C4-2B (cell line): Measurements from ENCODE around the gene MLLT1.

ENCODE experiments used
- H3K27ac ChIP-seq: fragments of 450-650 bp; 2 replicates; pipeline ENCODE4 v1.5.1; 2017
- ZFX ChIP-seq: fragments of 450-650 bp; IDR thresholded peaks from 2 replicates; pipeline ENCODE4 v1.6.1; 2017
- TF ChIP-seq, protein P1 (sequence below): fragments of 450-650 bp; conservative IDR thresholded peaks from 2 replicates; pipeline ENCODE4 v1.5.1; 2017; ENCODE audit warnings: mild to moderate bottlenecking

The MLLT1 gene

DNA sequence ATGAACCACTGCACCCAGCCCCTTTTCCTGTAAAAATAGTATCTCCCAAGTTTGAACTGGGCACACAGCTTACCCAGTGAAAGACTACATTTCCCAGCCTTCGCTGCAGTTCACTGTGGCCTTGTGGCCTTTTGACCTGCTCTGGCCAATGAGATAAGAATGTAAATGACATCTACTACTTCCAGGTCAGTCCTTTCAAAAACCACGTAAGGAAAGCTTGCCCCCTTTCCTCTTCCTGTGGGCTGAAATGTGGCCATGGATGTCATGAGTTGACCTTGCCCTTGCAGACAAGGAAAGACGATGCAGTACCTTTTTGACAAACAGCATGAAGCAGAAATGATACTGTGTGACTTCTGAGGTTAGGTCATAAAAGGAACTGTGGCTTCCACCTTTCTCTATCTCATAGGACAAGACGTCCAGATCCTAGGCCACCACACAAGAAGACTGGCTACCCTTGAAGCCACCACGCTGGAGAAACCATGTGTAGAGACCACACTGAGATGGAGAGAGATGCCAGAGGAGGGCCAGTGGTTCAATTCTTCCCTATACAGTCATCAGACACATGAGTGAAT is 33.7 kb upstream of the MLLT1 start:
- no peak for TF ChIP-seq ZFX
- TF ChIP-seq, protein P1, sequence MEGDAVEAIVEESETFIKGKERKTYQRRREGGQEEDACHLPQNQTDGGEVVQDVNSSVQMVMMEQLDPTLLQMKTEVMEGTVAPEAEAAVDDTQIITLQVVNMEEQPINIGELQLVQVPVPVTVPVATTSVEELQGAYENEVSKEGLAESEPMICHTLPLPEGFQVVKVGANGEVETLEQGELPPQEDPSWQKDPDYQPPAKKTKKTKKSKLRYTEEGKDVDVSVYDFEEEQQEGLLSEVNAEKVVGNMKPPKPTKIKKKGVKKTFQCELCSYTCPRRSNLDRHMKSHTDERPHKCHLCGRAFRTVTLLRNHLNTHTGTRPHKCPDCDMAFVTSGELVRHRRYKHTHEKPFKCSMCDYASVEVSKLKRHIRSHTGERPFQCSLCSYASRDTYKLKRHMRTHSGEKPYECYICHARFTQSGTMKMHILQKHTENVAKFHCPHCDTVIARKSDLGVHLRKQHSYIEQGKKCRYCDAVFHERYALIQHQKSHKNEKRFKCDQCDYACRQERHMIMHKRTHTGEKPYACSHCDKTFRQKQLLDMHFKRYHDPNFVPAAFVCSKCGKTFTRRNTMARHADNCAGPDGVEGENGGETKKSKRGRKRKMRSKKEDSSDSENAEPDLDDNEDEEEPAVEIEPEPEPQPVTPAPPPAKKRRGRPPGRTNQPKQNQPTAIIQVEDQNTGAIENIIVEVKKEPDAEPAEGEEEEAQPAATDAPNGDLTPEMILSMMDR, result no peak
- H3K27ac ChIP-seq, result no peak overlapping the region

DNA sequence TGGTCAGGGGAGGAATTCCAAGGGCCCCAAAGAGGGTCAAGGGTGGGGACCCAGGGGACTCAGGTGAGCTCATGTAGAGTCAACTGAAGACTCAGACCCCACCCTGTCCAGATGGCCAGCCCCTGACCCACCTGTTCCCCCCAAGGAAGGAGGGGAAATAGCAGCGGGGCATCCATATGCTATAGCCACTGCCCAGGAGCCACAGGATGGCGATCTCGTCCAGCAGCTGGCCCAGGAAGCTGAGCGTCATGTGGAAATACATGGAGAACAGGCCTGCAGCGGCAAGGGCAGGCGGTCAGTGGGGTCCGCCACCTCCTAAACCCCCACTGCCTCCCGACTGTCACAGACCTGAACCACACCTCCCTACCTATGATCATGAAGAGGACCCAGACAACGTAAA is 32.2 kb upstream of the MLLT1 start:
- TF ChIP-seq, protein P1, result no peak
- TF ChIP-seq ZFX, result no peak
- H3K27ac ChIP-seq, result no peak overlapping the region

DNA sequence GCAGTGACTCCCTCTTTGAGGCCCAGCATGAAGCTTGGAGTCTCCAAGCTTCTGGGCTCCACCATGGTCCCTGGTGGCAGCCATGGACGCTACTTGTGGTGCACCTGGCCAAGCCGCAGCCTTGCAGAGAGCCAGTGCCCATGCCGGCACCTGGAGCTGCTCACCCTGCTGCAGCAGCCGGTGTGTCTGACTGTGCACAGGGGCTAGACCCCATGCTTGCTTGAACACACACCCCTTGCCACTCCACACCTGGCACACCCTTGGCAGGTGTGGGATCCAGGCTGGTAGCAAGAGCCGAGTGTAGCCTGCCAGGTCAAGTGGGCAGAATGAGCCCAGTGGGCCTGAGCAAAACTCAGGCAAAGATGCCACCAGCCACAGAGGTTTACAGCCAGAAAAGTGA is 18.6 kb upstream of the MLLT1 start:
- TF ChIP-seq ZFX, result no peak
- TF ChIP-seq, protein P1, result no peak
- no peak overlapping the region for H3K27ac ChIP-seq

DNA sequence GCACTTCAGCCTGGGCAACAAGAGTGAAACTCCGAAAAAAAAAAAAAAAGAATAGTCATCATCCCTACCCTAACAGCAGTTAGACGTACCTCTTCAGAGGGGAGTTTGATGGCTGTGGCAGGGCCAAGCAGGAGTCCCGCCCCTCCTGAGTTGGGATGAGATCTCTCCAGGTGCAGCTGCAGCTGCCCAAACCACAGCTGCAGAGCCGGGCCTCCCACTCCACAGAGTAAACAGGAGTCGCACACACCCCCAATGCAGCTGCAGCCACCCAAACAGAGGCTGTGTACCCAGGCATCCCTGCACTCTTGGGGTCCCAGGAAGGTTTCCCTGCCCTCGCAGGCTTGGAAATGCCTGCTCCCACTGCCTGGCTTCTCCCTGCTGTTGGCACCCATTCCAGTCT is 17.4 kb upstream of the MLLT1 start:
- TF ChIP-seq, protein P1, result no peak
- no peak for TF ChIP-seq ZFX
- H3K27ac ChIP-seq, result no peak overlapping the region

DNA sequence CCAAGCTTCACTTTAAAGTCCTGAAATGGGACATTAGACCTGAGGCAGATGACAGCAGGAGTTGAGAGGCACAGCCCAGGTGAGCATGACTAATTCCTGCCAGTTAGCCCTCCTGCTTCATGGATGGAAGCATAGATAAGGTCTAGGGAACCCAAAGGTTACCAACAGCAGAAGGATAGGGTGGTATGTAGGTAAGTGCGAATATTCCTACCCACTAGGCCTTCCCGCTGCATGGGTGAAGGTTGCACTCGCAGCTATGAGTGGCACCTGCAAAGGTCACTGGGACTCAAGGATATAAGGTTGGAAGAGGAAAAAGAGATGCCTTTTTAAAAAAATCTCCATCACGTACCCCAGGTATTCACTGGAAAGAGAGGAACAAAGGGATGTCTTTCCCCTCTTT is 12.2 kb upstream of the MLLT1 start:
- no peak overlapping the region for H3K27ac ChIP-seq
- TF ChIP-seq, protein P1, result no peak
- no peak for TF ChIP-seq ZFX

DNA sequence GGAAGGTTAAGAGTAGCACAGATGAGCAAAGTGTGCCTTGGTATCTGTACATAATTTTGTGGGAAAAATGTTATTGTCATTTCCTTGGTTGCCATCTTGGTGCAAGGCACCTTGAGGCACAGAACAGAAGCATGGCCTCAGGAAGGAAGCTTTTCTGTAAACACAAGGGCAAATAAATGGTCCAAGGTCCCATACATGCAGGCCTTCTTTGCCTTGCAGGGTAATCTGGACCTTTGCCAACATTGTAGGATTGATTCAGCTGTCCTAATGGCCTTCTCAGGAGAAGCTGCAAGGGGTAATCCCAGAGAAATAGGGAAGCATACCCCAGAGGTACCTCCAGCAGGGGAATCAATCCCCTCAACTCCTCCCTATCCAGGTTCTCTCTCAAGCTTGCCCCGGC is 9.0 kb upstream of the MLLT1 start:
- TF ChIP-seq ZFX, result no peak
- TF ChIP-seq, protein P1, result no peak
- no peak overlapping the region for H3K27ac ChIP-seq

DNA sequence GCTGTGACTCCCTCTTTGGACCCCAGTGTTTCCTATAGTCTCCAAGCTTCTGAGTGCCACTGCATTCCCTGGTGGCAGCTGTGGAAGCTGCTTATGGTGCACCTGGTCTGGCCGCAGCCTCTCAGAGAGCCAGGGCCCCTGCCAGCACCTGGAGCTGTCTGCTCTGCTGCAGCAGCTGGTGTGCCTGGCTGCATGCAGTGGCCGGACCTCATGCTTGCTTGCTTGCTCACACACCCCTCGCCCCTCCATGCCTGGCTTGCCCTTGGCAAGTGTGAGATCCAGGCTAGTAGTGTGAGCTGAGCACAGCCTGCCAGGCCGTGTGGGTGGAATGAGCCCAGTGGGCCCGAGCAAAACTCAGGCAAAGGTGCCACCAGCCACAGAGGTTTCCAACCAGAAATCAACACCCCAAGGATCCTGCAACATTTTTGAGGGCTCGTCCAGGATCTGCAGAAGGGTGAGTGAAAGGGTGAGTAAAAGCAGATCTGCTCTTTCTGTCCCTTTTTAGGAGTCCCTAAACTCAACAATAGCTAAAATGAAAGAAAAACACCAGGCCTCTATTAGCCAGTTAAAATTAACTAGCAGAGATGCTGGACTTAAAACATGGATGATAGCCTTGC is 7.6 kb upstream of the MLLT1 start:
- no peak overlapping the region for H3K27ac ChIP-seq
- TF ChIP-seq, protein P1, result no peak
- TF ChIP-seq ZFX, result no peak
